ENCODE data around the gene ANKRD13B. TPM values are rescaled to one million over a fixed set of nuclear protein-coding genes. Genes with fewer than 3 reads are reported as not detected.

Gene ANKRD13B
- total RNA-seq, 4 donors from 2014 or later: 2.9 to 8.6 (median 5.6) TPM

DNA sequence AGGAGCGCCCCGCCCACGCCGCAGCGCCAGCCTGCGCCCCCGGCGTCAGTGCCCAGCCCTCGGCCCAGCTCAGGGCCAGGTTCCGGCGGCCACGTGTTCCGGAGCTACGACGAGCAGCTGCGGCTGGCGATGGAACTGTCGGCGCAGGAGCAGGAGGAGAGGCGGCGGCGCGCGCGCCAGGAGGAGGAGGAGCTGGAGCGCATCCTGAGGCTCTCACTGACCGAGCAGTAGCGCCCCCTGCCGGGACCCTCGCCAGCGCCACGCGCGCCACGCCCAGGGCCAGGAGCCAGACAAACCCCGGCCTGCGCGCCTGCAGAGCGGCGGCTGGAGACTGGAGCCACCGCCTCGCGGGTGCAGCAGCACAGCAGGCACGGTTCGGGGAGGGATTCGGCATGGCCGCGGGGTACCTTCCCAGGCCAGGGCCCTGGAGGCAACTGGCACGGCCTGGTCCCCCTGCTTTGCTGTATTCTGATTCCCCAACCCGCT lies 20.5 kb downstream of the ANKRD13B start:
- H3K36me3 ChIP-seq: no peaks in the 10 kb centered on the region
- intact Hi-C loops (cut with DNase I; ENCODE audit: low total_unique reads): no loop called here
- no peak overlapping the region for H3K27ac ChIP-seq
- TF ChIP-seq EP300 (IDR thresholded peaks at IDR 0.05; ENCODE audit: low read depth) (no peak), POLR2AphosphoS5 (IDR thresholded peaks at IDR 0.05) (peak in 2 of 3 donors; percentile 18 to 60), POLR2A (IDR thresholded peaks at IDR 0.05) (no peak)
- TF ChIP-seq, protein P1, sequence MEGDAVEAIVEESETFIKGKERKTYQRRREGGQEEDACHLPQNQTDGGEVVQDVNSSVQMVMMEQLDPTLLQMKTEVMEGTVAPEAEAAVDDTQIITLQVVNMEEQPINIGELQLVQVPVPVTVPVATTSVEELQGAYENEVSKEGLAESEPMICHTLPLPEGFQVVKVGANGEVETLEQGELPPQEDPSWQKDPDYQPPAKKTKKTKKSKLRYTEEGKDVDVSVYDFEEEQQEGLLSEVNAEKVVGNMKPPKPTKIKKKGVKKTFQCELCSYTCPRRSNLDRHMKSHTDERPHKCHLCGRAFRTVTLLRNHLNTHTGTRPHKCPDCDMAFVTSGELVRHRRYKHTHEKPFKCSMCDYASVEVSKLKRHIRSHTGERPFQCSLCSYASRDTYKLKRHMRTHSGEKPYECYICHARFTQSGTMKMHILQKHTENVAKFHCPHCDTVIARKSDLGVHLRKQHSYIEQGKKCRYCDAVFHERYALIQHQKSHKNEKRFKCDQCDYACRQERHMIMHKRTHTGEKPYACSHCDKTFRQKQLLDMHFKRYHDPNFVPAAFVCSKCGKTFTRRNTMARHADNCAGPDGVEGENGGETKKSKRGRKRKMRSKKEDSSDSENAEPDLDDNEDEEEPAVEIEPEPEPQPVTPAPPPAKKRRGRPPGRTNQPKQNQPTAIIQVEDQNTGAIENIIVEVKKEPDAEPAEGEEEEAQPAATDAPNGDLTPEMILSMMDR (IDR thresholded peaks at IDR 0.05): peak; percentile 65 to 93 (median 87)
- in situ Hi-C loops (cut with MboI; ENCODE audit: low pct_ligation_motif_present in 1 of 4, low pct_unique_long_range_greater_than_20kb in 1 of 4, low sequenced_read_pairs in 3 of 4): loop anchor here in 1 of 4 donors (25.0 kb wide), 1 partner anchor 324 kb away; the partner anchor contains the start of genes EFCAB5 and SSH2
- DNase-seq: peak; percentile 95
- peaks cover 41 to 55% (median 52%) of the 10 kb centered on the region in 4 donors for H3K4me1 ChIP-seq
- WGBS, 2 donors (ENCODE audit: low coverage in 1 of 2): 8% methylated on average over 50 of the region's 50 CpGs; no CpG with 5 or more reads in 1 of the 2 donors
- H3K9me3 ChIP-seq: no peaks in the 10 kb centered on the region
- peaks cover 18% of the 10 kb centered on the region for H3K27me3 ChIP-seq
- H3K4me3 ChIP-seq: peak overlapping the region in 2 of 4 donors; percentile 23 to 39

DNA sequence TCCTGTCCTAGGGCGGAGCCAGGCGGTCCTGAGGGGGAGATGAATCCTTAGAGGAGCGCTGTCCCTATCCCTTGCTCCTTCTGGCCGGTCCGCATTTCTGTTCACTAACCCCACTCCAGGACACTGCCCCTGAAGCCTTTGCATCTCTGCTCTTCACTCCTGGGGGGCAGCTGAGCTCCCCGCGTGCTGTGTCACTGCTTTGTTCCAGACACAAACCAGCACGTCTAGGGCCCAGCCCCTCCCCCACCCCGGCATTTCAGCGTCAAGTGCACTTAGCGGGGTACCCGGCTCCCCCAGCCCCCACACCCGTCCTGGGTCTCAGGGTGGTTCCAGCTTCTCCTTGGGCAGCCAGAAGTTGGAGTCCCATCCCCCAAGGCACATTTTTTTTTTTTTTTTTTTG lies 20.9 kb downstream of the ANKRD13B start:
- WGBS, 2 donors (ENCODE audit: low coverage in 1 of 2): 30% methylated on average over 13 of the region's 13 CpGs; no CpG with 5 or more reads in 1 of the 2 donors
- in situ Hi-C loops (cut with MboI; ENCODE audit: low pct_ligation_motif_present in 1 of 4, low pct_unique_long_range_greater_than_20kb in 1 of 4, low sequenced_read_pairs in 3 of 4): loop anchor here in 1 of 4 donors (25.0 kb wide), 1 partner anchor 323 kb away; the partner anchor contains the start of genes EFCAB5 and SSH2
- peak overlapping the region in 2 of 4 donors; percentile 23 to 39 for H3K4me3 ChIP-seq
- H3K27me3 ChIP-seq: peaks cover 18% of the 10 kb centered on the region
- TF ChIP-seq, protein P1 (IDR thresholded peaks at IDR 0.05): no peak
- TF ChIP-seq EP300 (IDR thresholded peaks at IDR 0.05; ENCODE audit: low read depth) (no peak), POLR2A (IDR thresholded peaks at IDR 0.05) (no peak), POLR2AphosphoS5 (IDR thresholded peaks at IDR 0.05) (no peak)
- H3K27ac ChIP-seq: no peak overlapping the region
- H3K36me3 ChIP-seq: no peaks in the 10 kb centered on the region
- no peak for DNase-seq
- intact Hi-C loops (cut with DNase I; ENCODE audit: low total_unique reads): no loop called here
- H3K4me1 ChIP-seq: peaks cover 41 to 57% (median 54%) of the 10 kb centered on the region in 4 donors
- H3K9me3 ChIP-seq: no peaks in the 10 kb centered on the region

DNA sequence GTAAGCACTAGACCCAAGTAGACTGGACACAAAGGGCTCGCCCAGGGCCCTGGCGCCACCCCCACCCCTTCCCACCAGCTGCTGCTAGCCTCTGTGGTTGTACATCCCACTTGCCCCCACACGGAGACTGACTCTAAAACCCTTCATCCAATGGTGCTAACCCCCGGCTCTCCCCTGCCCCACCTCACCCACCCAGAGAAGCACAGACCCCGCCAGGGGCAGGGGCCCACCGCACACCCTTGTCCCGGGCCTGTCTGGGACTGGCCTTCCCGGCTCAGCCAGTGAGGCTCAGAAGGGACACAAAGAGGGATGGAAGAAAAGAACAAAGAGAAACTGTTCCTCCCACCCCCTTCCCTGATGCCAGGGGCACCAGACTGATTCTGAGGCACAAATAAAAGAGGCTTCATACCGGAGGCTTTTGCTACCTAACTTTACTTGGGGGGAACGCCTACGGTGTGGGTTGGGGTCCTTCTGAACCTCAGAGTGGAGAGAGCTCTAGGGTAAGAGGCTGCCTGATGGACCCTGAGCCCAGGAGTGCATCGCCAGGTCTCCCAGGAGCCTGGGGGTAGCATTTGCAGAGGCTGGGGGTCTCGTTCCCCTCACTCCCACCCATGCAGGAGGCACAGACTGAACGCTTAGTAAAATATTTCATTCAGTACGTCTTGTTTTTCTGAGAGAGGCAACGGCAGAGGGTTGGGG lies 21.6 kb downstream of the ANKRD13B start:
- 55 to 68% methylated on average over 4 to 16 of the region's 16 CpGs for WGBS, 2 donors (ENCODE audit: low coverage in 1 of 2)
- intact Hi-C loops (cut with DNase I; ENCODE audit: low total_unique reads): no loop called here
- no peak overlapping the region for H3K4me3 ChIP-seq

DNA sequence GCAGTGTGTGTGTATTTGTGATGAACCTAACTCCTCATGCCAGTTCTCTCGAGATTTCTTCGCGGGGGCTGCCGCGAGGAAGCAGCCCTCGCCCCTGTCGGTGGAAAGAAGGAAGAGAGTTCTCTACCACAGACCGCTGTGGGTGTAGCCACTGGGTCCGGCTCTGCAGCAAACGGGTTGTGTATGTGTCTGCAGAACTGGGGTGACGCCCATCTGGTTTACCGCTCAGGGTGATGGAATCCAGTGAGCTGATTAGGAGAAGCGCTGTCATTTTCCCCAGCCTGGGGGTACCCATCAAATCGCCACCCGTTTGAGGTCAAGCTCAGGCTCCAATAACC lies 22.1 kb downstream of the ANKRD13B start:
- peak; percentile 54 for DNase-seq
- H3K4me3 ChIP-seq: peak overlapping the region in 3 of 4 donors; percentile 12 to 44 (median 30)
- H3K9me3 ChIP-seq: no peaks in the 10 kb centered on the region
- TF ChIP-seq, protein P1 (IDR thresholded peaks at IDR 0.05): peak in 1 of 5 experiments; percentile 19
- TF ChIP-seq EP300 (IDR thresholded peaks at IDR 0.05; ENCODE audit: low read depth): no peak
- peaks cover 41 to 60% (median 54%) of the 10 kb centered on the region in 4 donors for H3K4me1 ChIP-seq
- no peaks in the 10 kb centered on the region for H3K36me3 ChIP-seq
- peak overlapping the region; percentile 36 to 64 (median 47) for H3K27ac ChIP-seq
- peaks cover 18% of the 10 kb centered on the region for H3K27me3 ChIP-seq
- WGBS, 2 donors (ENCODE audit: low coverage in 1 of 2): 18% methylated on average over 15 of the region's 15 CpGs; no CpG with 5 or more reads in 1 of the 2 donors
- in situ Hi-C loops (cut with MboI; ENCODE audit: low pct_ligation_motif_present in 1 of 4, low pct_unique_long_range_greater_than_20kb in 1 of 4, low sequenced_read_pairs in 3 of 4) (loop anchor here in 1 of 4 donors (25.0 kb wide), 1 partner anchor 322 kb away; the partner anchor contains the start of genes EFCAB5 and SSH2), intact Hi-C loops (cut with DNase I; ENCODE audit: low total_unique reads) (no loop called here)

More for the DNA sequence above, 21.6 kb downstream of the ANKRD13B start:
- in situ Hi-C loops (cut with MboI; ENCODE audit: low pct_ligation_motif_present in 1 of 4, low pct_unique_long_range_greater_than_20kb in 1 of 4, low sequenced_read_pairs in 3 of 4): loop anchor here in 1 of 4 donors (25.0 kb wide), 1 partner anchor 323 kb away; the partner anchor contains the start of genes EFCAB5 and SSH2
- H3K27me3 ChIP-seq: peaks cover 18% of the 10 kb centered on the region
- TF ChIP-seq EP300 (IDR thresholded peaks at IDR 0.05; ENCODE audit: low read depth): no peak
- TF ChIP-seq, protein P1 (IDR thresholded peaks at IDR 0.05): no peak
- no peak for TF ChIP-seq POLR2AphosphoS5 (IDR thresholded peaks at IDR 0.05)
- no peak for TF ChIP-seq POLR2A (IDR thresholded peaks at IDR 0.05)
- H3K9me3 ChIP-seq: no peaks in the 10 kb centered on the region
- H3K4me1 ChIP-seq: peaks cover 41 to 60% (median 54%) of the 10 kb centered on the region in 4 donors
- H3K36me3 ChIP-seq: no peaks in the 10 kb centered on the region
- H3K27ac ChIP-seq: no peak overlapping the region
- DNase-seq: no peak

All from transverse colon (tissue), 4 donors.